Esophagus squamous epithelium (tissue), 4 donors: ENCODE data around the gene BTBD3.

Experiments used
- CTCF ChIP-seq, 6 experiments: fragments of 450-650 bp in 4 of 6; fragments of 200-600 bp in 2 of 6; sonication (generic) in 2 of 6; IDR thresholded peaks; one replicate each; pipeline ENCODE4 v1.5.1; 2016 to 2019; ENCODE audit warnings: antibody characterized with exemption in 6 of 6, mild to moderate bottlenecking in 4 of 6, moderate library complexity in 4 of 6
- POLR2A ChIP-seq, 4 donors: fragments of 450-650 bp; IDR thresholded peaks; one replicate each; pipeline ENCODE4 v1.6.1; 2017; ENCODE audit warnings: antibody characterized with exemption in 4 of 4, mild to moderate bottlenecking in 4 of 4, moderate library complexity in 3 of 4

DNA sequence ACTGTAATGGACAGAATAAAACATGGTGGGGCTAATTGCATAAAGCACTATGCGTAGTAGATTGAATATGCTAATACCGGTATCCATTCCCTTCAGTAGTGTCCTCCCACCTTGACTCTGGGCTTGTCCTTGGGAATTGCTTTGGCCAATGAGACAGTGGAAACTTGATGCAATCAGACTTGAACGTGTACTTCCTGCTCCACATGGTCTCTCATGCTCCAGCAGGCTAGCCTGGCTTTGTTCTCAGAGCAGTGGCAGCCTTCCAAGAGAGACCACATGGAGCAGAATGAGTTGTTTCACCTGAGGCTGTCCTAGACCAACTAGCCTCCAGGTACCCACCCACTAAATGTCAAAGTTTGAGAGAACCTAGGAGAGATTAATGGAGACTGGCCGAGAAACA is 37.0 kb upstream of the BTBD3 start:
- TF ChIP-seq POLR2A (IDR thresholded peaks at IDR 0.05) (no peak), CTCF (IDR thresholded peaks at IDR 0.05) (no peak)
